Measurements from ENCODE around the gene HYCC2.
"Not testable (repeated sequence)": the region's sequence is repeated elsewhere in the genome, so short reads cannot be mapped to it uniquely, and the experiment has no call there.

The HYCC2 gene

GRCh38 chr2:201071479-201072200, at the start of gene HYCC2, which contains the start of gene NDUFB3:
Gene HYCC2 (minus strand): TSS chr2:201071671. CDS start chr2:201024009, 47,662 bp downstream.
Gene NDUFB3 (plus strand): TSS chr2:201072001. CDS start chr2:201078883, 6,882 bp downstream.
- DNase-seq = peak; percentile 96

- DNase-seq = no peak
These were observed 47.7 kb upstream of the HYCC2 start for GRCh38 chr2:201118961-201119854.

- DNase-seq = peak; percentile 83
These were observed 46.9 kb upstream of the HYCC2 start for GRCh38 chr2:201118121-201118960.

GRCh38 chr2:201117735-201118094, 46.2 kb upstream of the HYCC2 start:
- DNase-seq = not testable (repeated sequence)

GRCh38 chr2:201116959-201117734, 45.7 kb upstream of the HYCC2 start:
- peak; percentile 68 for DNase-seq

GRCh38 chr2:201116115-201116958, 44.9 kb upstream of the HYCC2 start, which contains the start of gene CFLAR:
Gene CFLAR (plus strand): TSS chr2:201116164. CDS start chr2:201129866, 13,702 bp downstream.
- DNase-seq = peak; percentile 86

GRCh38 chr2:201114846-201115245, 43.4 kb upstream of the HYCC2 start:
- DNase-seq = no peak

- no peak for DNase-seq
These were observed 42.9 kb upstream of the HYCC2 start for GRCh38 chr2:201114350-201114749.

GRCh38 chr2:201111096-201111495, 39.6 kb upstream of the HYCC2 start:
- DNase-seq = no peak

GRCh38 chr2:201110615-201111014, 39.1 kb upstream of the HYCC2 start:
- no peak for DNase-seq

GRCh38 chr2:201109186-201109585, 37.7 kb upstream of the HYCC2 start:
- no peak for DNase-seq

GRCh38 chr2:201108341-201108740, 36.9 kb upstream of the HYCC2 start:
- no peak for DNase-seq

- DNase-seq = no peak
These were observed 36.2 kb upstream of the HYCC2 start for GRCh38 chr2:201107624-201108023.

- no peak for DNase-seq
These were observed 34.3 kb upstream of the HYCC2 start for GRCh38 chr2:201105759-201106158.

GRCh38 chr2:201100497-201100896, 29.0 kb upstream of the HYCC2 start:
- DNase-seq = no peak

- DNase-seq = no peak
These were observed 22.1 kb upstream of the HYCC2 start for GRCh38 chr2:201093573-201093972.

- DNase-seq = no peak
These were observed 19.1 kb upstream of the HYCC2 start for GRCh38 chr2:201090574-201090973.

- DNase-seq = no peak
These were observed 13.4 kb upstream of the HYCC2 start for GRCh38 chr2:201084863-201085262.

- DNase-seq = no peak
These were observed 3.5 kb upstream of the HYCC2 start for GRCh38 chr2:201074996-201075395.

GRCh38 chr2:201073071-201073470, 1.6 kb upstream of the HYCC2 start:
- DNase-seq = no peak

- no peak for DNase-seq
These were observed 695 bp upstream of the HYCC2 start for GRCh38 chr2:201072201-201072530.
